Loucy (cell line): ENCODE results near the gene SHISAL1.

Experiments used
- EZH2phosphoT487 ChIP-seq: fragments of 200-600 bp; IDR thresholded peaks from 2 replicates; pipeline ENCODE4 v1.6.1; 2018; ENCODE audit warnings: antibody characterized with exemption, mild to moderate bottlenecking, moderate library complexity, borderline replicate concordance
- TF ChIP-seq, protein P1 (sequence below): fragments of 200-600 bp; sonication (generic); conservative IDR thresholded peaks from 2 replicates; pipeline ENCODE4 v1.5.1; 2014; ENCODE audit warnings: mild to moderate bottlenecking, antibody characterized with exemption, low read length

GRCh38 chr22:44207981-44208317 is 104.8 kb downstream of the SHISAL1 start:
- TF ChIP-seq, protein P1, sequence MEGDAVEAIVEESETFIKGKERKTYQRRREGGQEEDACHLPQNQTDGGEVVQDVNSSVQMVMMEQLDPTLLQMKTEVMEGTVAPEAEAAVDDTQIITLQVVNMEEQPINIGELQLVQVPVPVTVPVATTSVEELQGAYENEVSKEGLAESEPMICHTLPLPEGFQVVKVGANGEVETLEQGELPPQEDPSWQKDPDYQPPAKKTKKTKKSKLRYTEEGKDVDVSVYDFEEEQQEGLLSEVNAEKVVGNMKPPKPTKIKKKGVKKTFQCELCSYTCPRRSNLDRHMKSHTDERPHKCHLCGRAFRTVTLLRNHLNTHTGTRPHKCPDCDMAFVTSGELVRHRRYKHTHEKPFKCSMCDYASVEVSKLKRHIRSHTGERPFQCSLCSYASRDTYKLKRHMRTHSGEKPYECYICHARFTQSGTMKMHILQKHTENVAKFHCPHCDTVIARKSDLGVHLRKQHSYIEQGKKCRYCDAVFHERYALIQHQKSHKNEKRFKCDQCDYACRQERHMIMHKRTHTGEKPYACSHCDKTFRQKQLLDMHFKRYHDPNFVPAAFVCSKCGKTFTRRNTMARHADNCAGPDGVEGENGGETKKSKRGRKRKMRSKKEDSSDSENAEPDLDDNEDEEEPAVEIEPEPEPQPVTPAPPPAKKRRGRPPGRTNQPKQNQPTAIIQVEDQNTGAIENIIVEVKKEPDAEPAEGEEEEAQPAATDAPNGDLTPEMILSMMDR: no peak
- TF ChIP-seq EZH2phosphoT487: no peak
